Stimulated activated CD8-positive, alpha-beta memory T cell treated with anti-CD3 and anti-CD28 coated beads, Interleukin-2, amount 100 ng/mL, for 1 hour (primary cell): ENCODE measurements around the gene CST11.
"Not testable (repeated sequence)": the region's sequence is repeated elsewhere in the genome, so short reads cannot be mapped to it uniquely, and the experiment has no call there.

Experiments
- DNase-seq, 2 donors: peaks; one replicate each; pipeline ENCODE4 v3.0.0-alpha.2; 2020; ENCODE audit warnings: low read depth in 2 of 2

CST11 gene, protein sequence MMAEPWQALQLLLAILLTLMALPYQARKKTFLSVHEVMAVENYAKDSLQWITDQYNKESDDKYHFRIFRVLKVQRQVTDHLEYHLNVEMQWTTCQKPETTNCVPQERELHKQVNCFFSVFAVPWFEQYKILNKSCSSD

DNA sequence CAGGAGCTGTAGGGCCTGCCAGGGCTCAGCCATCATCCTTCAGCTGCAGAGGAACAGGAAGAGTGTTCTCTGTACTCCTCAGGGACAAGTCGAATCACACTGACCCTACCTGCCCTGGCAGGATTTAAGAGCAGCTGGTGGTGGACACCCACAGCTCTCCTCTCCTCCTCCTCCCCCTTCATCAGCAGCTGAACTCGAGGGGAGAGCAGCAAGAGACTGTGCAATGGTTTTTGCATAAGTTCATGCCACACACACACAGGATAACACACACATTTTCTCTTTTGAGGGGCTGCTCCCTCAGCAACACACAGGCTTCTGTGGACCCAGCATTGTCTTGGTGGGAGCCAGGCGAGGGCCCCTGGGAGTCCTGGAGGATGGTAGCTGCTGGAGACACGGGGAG lies at the start of gene CST11:
Gene CST11, minus strand, starts transcription at position 101 of the 400 bp plus-strand sequence. Its CDS starts 65 bp downstream, at position 36.
- no peak for DNase-seq

DNA sequence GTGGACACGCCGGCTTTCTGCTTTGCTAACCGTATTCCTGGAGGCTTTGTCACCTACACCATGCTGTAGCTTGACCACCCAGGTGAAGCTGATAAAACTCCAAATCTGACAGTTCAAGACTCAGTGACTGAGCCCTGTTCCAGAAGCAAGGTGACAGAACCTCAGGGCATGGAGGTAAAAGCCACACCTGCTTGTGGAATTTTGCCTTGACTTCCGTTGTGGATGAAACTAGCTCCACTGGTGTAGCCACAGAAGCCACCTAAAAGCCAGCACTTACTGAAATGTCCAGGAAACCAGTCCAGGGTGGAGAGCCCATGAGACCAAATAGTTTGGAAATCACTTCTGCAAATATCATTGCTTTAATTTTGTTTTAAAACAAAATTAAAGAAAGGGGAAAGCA lies 49.2 kb upstream of the CST11 start:
- DNase-seq, result no peak

DNA sequence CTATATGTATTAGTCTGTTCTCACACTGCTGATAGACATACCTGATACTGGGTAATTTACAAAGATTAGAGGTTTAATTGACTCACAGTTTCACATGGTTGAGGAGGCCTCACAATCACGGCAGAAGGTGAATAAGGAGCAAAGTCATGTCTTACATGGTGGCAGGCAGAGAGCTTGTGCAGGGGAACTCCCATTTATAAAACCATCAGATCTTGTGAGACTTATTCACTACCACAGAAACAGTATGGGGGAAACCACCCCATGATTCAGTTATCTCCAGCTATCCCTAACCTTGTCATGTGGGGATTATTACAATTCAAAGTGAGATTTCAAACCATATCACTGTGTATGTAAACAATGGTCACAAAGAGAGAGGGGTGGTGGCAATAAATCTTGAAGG lies 44.9 kb upstream of the CST11 start:
- no peak for DNase-seq

DNA sequence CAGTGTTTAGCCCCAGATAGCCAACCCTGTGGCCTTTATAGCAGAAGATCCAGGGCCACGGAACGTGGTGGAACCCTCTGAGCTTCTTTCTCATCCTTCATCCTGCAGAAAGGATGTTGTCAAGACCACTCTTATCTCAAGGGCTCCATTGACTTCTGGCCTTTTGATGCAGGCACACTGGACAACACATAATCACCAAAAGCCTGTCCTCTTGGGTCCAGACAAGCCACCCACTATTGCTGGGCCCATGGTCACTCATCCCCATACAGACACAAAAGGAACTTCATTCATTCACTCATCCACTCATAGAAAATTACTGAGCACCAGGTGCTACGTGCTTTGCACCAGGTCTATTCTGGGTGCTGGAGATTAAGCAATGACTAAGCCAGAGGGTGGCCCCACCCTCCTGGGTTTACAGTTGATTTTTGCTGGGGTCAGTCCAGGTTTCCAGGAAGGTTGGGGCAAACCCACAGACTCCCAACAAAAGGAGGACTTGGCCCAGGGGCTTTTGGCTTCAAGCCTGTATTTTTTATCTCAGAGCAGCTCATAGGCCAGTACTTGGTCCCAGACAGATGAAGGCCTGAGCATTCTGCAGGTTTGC lies 40.6 kb upstream of the CST11 start:
- DNase-seq, result no peak

DNA sequence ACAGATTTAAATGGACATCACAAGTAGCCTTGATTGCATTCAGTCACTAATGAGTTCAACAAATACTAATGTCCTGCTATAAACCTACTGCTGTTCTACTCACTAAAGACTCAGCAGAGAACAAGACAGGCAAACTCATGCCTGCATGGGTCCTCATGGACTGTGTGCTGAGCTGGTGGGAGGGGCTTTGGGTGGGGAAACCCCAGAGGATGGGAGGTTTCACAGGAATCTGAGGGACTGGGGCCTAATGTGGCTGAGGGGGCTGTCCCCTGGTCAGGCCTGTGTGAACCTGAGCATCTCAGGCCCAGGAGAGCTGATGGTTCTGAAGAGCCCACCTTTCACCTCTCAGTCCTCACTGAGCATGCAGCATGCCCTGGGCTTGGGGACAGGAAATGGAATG lies 39.6 kb upstream of the CST11 start:
- no peak for DNase-seq

DNA sequence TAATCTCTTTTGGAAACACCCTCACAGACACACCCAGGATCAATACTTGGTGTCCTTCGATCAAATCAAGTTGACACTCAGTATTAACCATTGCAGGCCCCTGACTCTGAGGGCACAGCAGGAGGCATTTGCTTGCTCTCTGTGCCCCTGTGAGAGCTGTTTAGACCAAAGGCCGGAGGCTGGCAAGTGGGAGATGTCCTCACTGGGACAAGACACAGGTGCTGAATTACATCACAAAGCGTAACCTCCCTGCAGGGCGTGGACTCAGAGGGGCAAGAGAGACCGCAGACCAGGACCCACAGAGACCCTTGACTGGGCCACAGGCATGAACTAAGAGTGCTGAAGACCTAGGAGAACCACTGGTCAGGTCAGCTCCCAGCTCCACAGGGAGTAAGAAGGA lies 38.1 kb upstream of the CST11 start, which contains the start of gene CST8:
Gene CST8, plus strand, starts transcription at position 301 of the 400 bp plus-strand sequence. CDS start 551 bp downstream, outside the sequence.
- no peak for DNase-seq

DNA sequence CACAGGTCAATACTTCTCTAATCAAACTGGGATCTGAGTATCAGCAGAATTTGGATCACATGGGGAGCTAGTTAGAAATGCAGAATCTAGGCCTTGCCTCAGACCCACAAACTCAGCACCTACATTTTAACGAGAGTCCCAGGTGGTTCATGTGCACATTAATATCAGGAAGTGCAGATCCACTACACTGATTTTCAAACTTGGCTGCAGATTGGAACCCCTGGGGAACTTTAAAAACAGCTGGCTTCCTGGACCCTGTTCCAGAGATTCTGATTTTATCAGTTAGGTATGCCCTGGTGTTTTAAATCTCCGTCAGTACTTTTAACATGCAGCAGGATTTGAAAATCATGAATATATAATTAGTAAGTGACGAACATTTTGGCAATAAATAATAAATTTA lies 36.3 kb upstream of the CST11 start:
- DNase-seq, result no peak

DNA sequence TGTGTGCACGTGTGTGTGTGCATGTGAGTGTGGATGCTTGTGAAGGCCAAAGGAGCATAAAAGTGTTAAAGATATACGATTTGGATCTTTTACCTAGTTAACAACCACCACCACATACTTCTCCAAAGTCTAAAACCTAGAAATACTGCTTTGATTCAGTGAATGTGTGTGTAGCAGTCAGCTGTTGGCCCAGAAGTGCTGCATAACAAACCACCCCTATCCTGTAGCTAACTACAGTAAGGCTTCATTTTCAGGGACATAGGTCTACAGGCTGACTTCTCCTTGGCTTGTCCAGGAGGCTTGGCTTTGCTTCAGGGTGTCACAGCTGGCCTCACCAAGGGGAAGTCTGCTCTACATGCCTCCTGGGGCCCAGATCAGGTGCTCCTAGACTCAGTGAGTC lies 35.8 kb upstream of the CST11 start:
- DNase-seq, result no peak

DNA sequence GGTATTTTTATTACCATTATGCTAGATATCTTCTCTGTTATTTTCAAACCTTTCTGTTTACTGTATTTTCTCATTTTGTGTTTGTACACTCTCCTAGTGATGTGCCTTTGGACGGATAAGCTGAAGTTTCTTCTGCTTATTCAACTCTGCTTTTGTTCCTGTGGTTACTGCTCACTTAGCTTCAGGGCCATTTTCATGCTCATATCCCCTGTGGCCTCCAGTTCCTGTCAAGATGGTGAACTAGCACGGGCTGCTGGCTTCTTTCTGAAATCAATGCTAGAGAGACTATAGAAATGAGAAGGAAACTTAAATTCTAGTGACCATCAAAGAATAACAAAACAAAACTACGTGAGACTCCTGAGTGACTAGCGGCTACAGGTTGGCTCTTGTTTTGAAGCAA lies 31.4 kb upstream of the CST11 start:
- no peak for DNase-seq

DNA sequence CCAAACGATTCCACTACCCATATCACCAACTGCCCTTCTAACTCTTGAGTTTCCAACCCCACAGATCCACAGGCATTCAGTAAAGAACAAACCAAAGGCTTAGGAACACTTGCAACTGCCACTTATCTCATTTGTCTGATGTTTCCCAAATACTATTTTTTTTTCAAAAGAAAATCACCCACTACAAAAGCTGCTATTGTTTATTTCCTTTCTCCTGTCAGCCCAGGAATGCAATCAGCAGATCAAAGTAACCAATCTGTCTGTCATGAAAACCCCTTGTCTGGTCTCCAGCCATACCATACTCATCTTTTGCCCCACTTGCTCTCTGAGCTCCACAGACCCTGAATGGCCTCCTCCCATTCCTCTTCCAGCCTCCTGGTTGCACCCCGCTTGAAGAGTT lies 29.5 kb upstream of the CST11 start:
- no peak for DNase-seq

DNA sequence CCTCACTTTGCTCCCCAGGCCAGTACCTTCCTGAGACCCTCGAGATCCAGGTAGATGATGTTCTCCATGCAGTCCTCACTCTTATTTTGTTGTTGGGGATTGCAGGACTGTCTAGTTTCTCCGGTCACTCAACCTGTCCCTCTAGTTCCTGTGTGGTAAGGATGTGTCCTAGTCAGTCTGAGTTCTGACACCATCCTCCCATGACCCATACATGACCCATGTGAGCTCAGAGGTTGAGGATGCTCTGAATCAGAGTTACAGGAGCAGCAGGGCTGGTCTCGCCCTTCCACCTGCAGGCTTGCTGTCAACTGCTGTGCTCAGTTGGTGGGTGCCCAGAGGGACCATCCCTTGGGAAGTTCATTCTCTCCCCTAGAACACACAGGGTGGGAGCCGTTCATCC lies 26.4 kb upstream of the CST11 start:
- no peak for DNase-seq

DNA sequence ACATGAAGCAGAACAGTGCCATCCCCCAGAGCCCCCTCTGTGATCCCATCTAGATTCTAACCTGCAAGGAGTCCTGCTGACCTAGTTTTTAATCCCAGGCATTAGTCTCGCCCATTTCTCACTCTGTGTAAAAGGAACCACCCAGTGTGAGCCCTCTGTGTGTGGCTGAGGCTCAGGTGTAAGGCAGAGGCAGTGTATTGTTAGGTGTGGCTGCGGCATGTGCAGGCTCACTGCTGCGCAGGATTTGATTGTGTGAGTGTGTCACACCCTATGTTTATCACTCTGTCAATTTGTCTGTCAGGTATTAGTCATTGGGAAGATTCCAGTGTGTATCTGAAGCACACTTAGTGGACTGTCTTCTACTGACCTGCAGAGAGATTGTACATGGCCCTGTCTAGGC lies 24.5 kb upstream of the CST11 start:
- no peak for DNase-seq

DNA sequence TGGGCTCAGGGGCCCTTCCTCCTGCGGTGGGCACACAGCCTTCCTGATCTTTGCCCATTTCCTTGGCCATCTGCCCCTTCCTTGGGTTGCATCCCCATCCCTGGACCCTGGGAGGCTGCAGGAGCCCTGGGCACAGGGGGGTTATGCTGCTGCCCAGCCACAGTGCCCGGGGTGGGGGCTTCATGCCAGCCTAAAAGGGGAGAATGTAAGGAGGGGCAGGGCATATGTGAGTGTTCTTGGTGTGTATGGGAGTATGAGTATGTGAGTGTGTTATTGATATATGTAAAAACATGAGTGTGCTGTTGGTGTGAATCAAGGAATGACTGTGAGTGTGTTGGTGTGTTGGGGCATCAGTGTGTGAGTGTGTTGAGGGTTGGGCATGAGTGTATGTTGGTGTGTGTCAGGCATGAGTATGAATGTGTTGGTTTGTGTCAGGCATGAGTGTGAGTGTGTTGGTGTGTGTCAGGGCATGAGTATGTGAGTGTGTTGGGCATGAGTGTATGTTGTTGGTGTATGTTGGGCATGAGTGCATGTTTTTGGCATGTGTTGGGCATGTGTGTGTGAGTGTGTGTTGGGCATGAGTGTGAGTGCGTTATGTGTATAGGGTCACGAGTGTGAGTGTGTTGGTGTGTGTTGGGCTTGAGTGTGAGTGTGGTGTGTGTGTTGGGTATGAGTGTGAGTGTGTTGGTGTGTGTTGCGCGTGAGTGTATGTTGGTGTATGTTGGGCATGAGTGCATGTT lies 23.5 kb upstream of the CST11 start:
- DNase-seq, result no peak

DNA sequence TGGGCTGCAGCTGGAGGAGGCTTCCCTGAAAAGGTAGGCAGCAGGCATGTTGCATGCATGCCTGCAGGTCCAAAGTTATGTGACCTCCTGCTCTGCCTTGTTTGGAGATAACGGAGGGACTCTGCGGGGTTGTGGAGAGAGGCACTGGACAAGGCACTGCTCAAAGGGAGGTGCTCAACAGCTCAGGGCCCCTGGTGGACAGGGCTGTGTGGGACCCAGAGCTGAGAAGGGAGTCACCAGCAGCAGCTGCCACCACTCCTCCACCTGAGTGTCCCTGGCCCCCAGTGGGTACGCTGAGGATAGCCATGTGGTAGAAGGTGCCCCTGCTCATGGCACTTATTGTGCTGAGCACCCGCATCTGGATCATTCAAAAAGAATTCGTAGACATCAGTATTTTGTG lies 22.7 kb upstream of the CST11 start:
- DNase-seq, result no peak

DNA sequence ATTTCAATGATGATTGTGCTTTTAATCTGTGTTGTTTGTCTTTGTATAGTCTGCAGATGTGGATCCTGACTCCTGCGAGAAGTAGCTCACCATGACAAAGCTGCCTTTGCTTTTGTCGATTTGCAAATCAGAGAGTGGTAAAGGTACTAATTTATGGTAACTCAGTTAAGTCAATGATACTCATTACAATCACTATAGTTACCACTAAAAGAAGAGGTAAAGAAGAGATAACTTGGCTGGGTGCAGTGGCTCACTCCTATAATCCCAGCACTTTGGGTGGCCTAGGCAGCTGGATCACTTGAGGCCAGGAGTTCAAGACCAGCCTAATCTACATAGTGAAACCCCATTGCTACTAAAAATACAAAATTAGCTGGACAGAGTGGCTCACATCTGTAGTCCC lies 20.6 kb upstream of the CST11 start:
- DNase-seq, result not testable (repeated sequence)

DNA sequence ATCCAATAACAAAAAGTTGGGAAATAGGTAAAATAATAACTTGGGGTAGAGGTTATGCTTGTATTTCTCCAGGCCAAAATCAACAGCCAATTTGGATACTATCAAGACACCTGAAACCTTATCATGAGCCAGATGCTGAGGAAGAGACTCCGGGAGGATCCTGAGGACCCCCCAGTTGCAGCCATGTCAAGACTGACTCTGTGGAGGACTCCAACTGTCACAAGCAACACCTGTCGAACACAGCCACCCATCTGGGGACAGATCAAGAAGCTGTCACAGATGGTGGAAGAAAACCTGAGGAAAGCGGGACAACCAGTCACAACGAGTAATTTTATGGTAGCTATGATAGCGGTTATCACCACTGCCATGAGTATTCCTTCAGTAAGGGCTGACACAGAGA lies 19.6 kb upstream of the CST11 start:
- DNase-seq, result not testable (repeated sequence)

DNA sequence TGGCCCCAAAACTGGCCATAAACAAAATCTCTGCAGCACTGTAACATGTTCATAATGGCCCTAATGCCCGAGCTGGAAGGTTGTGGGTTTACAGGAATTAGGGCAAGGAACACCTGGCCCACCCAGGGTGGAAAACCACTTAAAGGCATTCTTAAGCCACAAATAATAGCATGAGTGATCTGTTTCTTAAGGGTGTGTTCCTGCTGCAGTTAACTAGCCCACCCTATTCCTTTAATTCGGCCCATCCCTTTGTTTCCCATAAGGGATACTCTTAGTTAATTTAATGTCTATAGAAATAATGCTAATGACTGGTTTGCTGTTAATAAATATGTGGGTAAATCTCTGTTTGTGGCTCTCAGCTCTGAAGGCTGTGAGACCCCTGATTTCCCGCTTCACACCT lies 14.3 kb upstream of the CST11 start:
- not testable (repeated sequence) for DNase-seq

DNA sequence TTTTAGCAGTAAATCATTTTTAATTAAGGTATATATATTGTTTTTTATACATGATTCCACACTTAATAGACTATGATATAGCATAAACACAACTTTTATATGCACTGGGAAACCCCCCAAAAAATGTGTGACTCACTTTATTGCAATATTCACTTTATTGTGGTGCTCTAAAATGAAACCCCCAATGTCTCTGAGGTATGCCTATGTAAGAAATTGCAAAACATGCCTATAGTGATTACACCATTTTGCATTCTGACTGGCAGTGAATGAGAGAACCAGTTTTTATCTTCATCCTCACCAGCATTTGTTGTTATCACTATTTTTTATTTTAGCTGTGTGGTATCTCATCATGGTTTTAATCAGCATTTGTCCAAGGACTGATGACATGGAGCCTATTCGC lies 8.5 kb upstream of the CST11 start:
- no peak for DNase-seq

DNA sequence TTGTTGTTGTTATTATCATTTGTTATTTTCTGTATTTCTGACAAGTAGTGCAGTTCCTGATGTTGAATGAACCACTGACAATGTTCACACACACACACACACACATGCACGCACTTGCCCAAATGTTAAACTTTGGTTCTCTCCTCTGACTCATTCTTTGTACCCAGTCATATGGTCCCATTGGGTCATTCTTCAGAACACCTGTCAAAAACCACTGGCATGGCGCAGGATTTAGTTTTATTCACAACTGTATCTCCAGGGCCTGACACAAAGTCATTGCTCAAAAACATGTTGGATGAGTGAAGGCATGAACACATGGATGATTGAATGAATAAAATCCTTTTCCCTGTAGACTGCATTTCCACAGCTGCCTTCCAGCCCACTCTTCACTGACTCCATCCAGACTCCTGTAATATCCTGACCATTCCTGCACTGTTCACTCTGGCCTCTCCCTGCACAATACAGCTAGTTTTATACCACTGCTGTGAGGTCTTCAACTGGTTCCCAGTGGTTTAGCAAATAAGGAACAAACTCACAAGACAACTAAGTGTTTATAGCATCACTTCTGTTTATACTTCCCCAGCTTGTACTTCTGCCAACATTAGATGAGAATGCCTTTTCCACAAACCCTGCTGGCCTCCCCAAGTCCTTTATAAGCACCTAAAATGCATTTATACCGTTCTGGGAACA lies 6.9 kb upstream of the CST11 start:
- DNase-seq, result no peak

DNA sequence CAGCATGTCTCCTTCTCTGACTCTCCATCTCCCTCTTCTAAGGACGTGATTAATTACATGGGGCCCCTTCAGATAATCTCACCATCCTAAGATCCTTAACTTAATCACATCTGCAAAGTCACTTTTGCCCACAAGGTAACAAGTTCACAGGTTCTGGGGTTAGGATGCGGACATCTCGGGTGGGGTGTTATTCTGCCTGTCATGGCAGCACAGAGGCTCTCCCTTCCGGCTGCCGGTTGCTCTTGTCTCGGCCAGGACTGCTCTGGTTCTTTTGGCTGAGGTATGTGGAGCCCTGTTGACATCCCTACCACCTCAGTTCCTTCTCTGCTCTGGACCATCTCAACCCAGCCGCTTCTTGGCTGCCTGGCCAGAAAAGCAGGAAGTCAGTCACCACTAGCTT lies 4.2 kb upstream of the CST11 start:
- DNase-seq, result no peak

DNA sequence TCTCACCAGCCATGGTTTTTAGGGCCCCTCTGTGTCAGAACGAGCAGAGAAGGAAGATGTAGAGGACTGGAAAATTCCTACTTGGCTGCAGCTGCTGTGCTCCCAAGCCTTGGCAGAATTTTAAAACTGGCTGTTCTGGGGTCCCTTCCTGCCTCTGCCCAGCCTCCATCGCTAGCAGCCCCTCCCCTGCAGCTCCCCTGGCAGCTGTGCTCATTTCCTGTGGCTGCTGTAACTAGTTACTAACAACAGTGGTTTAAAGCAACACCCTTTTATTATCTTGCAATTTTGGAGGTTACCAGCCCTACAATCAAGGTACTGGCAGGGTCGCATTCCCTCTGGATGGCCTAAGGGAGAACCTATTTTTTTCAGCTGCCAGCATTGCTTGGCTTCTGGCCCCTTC lies 3.7 kb upstream of the CST11 start:
- DNase-seq, result no peak

DNA sequence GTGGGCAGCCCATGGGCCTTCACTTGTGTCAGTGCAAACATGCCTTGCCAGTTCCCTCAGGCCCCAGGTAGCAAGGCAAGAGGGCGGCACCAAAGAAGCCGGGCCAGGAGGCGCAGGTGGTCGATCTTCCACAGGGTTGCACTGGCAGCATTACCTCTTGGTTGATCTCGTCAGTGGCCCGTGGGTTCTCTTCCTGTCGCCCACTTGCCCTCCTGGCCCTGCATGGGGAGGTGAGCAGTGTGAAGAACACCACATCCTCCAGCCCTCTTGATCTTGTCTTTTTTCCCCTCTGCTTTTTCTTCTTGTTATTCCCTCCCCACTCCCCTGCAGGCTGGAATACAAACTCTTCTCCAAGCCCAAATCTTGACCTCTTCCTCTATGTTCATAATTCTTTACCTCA lies 3.0 kb upstream of the CST11 start:
- no peak for DNase-seq

DNA sequence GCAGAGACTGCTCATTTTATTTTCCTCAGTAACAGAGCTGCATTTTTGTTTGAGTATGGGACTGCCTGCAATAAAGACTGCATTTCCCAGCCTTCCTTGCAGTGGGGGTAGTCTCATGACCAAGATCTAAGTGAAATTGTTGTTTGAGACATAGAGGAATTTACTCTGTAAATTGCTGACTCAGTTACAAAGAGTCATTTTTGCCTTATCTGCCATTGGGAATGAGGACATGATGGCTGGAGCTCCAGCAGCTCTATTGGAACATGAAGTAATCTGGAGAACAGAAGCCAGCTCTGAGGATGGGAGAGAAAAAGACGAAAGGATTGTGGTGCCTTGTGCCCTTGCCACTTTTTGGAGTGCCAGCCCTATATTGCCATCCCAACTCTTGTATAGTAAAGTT lies 2.1 kb upstream of the CST11 start:
- no peak for DNase-seq
